ENCODE measurements around the gene ANXA10. TPM values are rescaled to one million over a fixed set of nuclear protein-coding genes. Genes with fewer than 3 reads are reported as not detected.

ANXA10 gene
- total RNA-seq, 2 experiments from 2014 or later, result not detected

- no peak overlapping the region for H3K4me2 ChIP-seq (ENCODE audit: low read length)
- BruUV-seq (replicated peaks), result no TSS peak
- H3K27ac ChIP-seq (ENCODE audit: low read depth, low read length, poor library complexity, severe bottlenecking), result no peak overlapping the region
- DNase-seq (ENCODE audit: low spot score), result no peak
- H3K9me3 ChIP-seq (ENCODE audit: low read length), result no peaks in the 10 kb centered on the region
- H3K79me2 ChIP-seq (ENCODE audit: insufficient read depth, low read depth, low read length), result no peaks in the 10 kb centered on the region
- TF ChIP-seq EZH2phosphoT487 (IDR thresholded peaks at IDR 0.05; ENCODE audit: borderline replicate concordance, low read depth, low read length), result no peak
- TF ChIP-seq CTCF (conservative IDR thresholded peaks at IDR 0.05; ENCODE audit: low read length), result no peak
- no peak overlapping the region for H2AFZ ChIP-seq (ENCODE audit: low read length)
- H3K36me3 ChIP-seq (ENCODE audit: insufficient read depth, low read length), result no peaks in the 10 kb centered on the region
- no peaks in the 10 kb centered on the region for H3K4me1 ChIP-seq (ENCODE audit: insufficient read depth, low read length, poor library complexity, severe bottlenecking)
- no peaks in the 10 kb centered on the region for H4K20me1 ChIP-seq (ENCODE audit: insufficient read depth, low read length)
- no peak overlapping the region for H3K4me3 ChIP-seq (ENCODE audit: low read depth, low read length, poor library complexity, severe bottlenecking)
- ChIA-PET POLR2A (no interaction called here), CTCF (ENCODE audit: unreplicated experiment) (no interaction called here)
- intact Hi-C loops (cut with micrococcal nuclease; ENCODE audit: unreplicated experiment), result no loop called here
- no peaks in the 10 kb centered on the region for H3K9me2 ChIP-seq (ENCODE audit: insufficient read depth, low read length)
Observed at GRCh38 chr4:168138143-168138542, 45.8 kb downstream of the ANXA10 start.

GRCh38 chr4:168139336-168139735 is 47.0 kb downstream of the ANXA10 start:
- CTCF ChIA-PET (ENCODE audit: unreplicated experiment), result no interaction called here
- TF ChIP-seq CTCF (conservative IDR thresholded peaks at IDR 0.05; ENCODE audit: low read length) (no peak), EZH2phosphoT487 (IDR thresholded peaks at IDR 0.05; ENCODE audit: borderline replicate concordance, low read depth, low read length) (no peak)
- no TSS peak for BruUV-seq (replicated peaks)
- H3K4me3 ChIP-seq (ENCODE audit: low read depth, low read length, poor library complexity, severe bottlenecking), result no peak overlapping the region
- no peaks in the 10 kb centered on the region for H3K9me3 ChIP-seq (ENCODE audit: low read length)
- H3K79me2 ChIP-seq (ENCODE audit: insufficient read depth, low read depth, low read length), result no peaks in the 10 kb centered on the region
- H3K27ac ChIP-seq (ENCODE audit: low read depth, low read length, poor library complexity, severe bottlenecking), result no peak overlapping the region
- no peaks in the 10 kb centered on the region for H4K20me1 ChIP-seq (ENCODE audit: insufficient read depth, low read length)
- no peaks in the 10 kb centered on the region for H3K4me1 ChIP-seq (ENCODE audit: insufficient read depth, low read length, poor library complexity, severe bottlenecking)
- intact Hi-C loops (cut with micrococcal nuclease; ENCODE audit: unreplicated experiment), result no loop called here
- no peak for DNase-seq (ENCODE audit: low spot score)
- no peak overlapping the region for H2AFZ ChIP-seq (ENCODE audit: low read length)
- no peak overlapping the region for H3K4me2 ChIP-seq (ENCODE audit: low read length)
- H3K36me3 ChIP-seq (ENCODE audit: insufficient read depth, low read length), result no peaks in the 10 kb centered on the region
- no peaks in the 10 kb centered on the region for H3K9me2 ChIP-seq (ENCODE audit: insufficient read depth, low read length)
- POLR2A ChIA-PET, result no interaction called here

GRCh38 chr4:168141733-168142132 is 49.4 kb downstream of the ANXA10 start:
- BruUV-seq (replicated peaks), result no TSS peak
- no peaks in the 10 kb centered on the region for H4K20me1 ChIP-seq (ENCODE audit: insufficient read depth, low read length)
- H3K9me3 ChIP-seq (ENCODE audit: low read length), result no peaks in the 10 kb centered on the region
- no peaks in the 10 kb centered on the region for H3K36me3 ChIP-seq (ENCODE audit: insufficient read depth, low read length)
- no peak overlapping the region for H3K27ac ChIP-seq (ENCODE audit: low read depth, low read length, poor library complexity, severe bottlenecking)
- no peak for DNase-seq (ENCODE audit: low spot score)
- intact Hi-C loops (cut with micrococcal nuclease; ENCODE audit: unreplicated experiment), result no loop called here
- H3K4me3 ChIP-seq (ENCODE audit: low read depth, low read length, poor library complexity, severe bottlenecking), result no peak overlapping the region
- no peak overlapping the region for H3K4me2 ChIP-seq (ENCODE audit: low read length)
- no peak overlapping the region for H2AFZ ChIP-seq (ENCODE audit: low read length)
- ChIA-PET POLR2A (no interaction called here), CTCF (ENCODE audit: unreplicated experiment) (no interaction called here)
- H3K79me2 ChIP-seq (ENCODE audit: insufficient read depth, low read depth, low read length), result no peaks in the 10 kb centered on the region
- TF ChIP-seq EZH2phosphoT487 (IDR thresholded peaks at IDR 0.05; ENCODE audit: borderline replicate concordance, low read depth, low read length), result no peak
- no peak for TF ChIP-seq CTCF (conservative IDR thresholded peaks at IDR 0.05; ENCODE audit: low read length)
- H3K9me2 ChIP-seq (ENCODE audit: insufficient read depth, low read length), result no peaks in the 10 kb centered on the region
- H3K4me1 ChIP-seq (ENCODE audit: insufficient read depth, low read length, poor library complexity, severe bottlenecking), result no peaks in the 10 kb centered on the region

All from OCI-LY7 (cell line).